ENCODE data around the gene NPHP4. TPM values are rescaled to one million over a fixed set of nuclear protein-coding genes. Genes with fewer than 3 reads are reported as not detected.

Gene NPHP4
- total RNA-seq, 2 experiments from 2014 or later: 15.6 to 17.2 TPM

- CTCF ChIA-PET: no interaction called here
Measured at GRCh38 chr1:5890346-5891106, 101.7 kb downstream of the NPHP4 start.

GRCh38 chr1:5889901-5890300 lies 102.3 kb downstream of the NPHP4 start:
- Mint-ChIP-seq H3K27me3 (ENCODE audit: low read depth) (no peaks in the 10 kb centered on the region), H3K36me3 (ENCODE audit: low read depth) (peaks cover 3% of the 10 kb centered on the region), H3K4me3 (no peak overlapping the region), H3K27ac (no peak overlapping the region), H3K4me1 (ENCODE audit: low read depth) (no peaks in the 10 kb centered on the region), H3K9me3 (ENCODE audit: insufficient read depth) (no peaks in the 10 kb centered on the region)
- ATAC-seq (no peak), DNase-seq (no peak)
- CTCF ChIA-PET: no interaction called here
- POLR2A ChIA-PET: no interaction called here

More at GRCh38 chr1:5890346-5891106, 101.7 kb downstream of the NPHP4 start:
- ATAC-seq (no peak), DNase-seq (no peak)
- no peak overlapping the region for H3K4me3 Mint-ChIP-seq
- no peaks in the 10 kb centered on the region for H3K4me1 Mint-ChIP-seq (ENCODE audit: low read depth)
- H3K36me3 Mint-ChIP-seq (ENCODE audit: low read depth): peaks cover 3% of the 10 kb centered on the region
- H3K9me3 Mint-ChIP-seq (ENCODE audit: insufficient read depth): no peaks in the 10 kb centered on the region
- H3K27me3 Mint-ChIP-seq (ENCODE audit: low read depth): no peaks in the 10 kb centered on the region
- no peak overlapping the region for H3K27ac Mint-ChIP-seq
- POLR2A ChIA-PET: no interaction called here

GRCh38 chr1:5889462-5889861 lies 102.8 kb downstream of the NPHP4 start:
- no peaks in the 10 kb centered on the region for H3K36me3 Mint-ChIP-seq (ENCODE audit: low read depth)
- H3K27ac Mint-ChIP-seq: no peak overlapping the region
- no peaks in the 10 kb centered on the region for H3K9me3 Mint-ChIP-seq (ENCODE audit: insufficient read depth)
- POLR2A ChIA-PET: interaction anchor here (0.5 kb wide), 1 partner anchor 17 kb away, joined by 3 read pairs; no protein-coding TSS in a partner anchor
- no peaks in the 10 kb centered on the region for H3K27me3 Mint-ChIP-seq (ENCODE audit: low read depth)
- no peak for DNase-seq
- CTCF ChIA-PET: no interaction called here
- ATAC-seq: no peak
- no peak overlapping the region for H3K4me3 Mint-ChIP-seq
- no peaks in the 10 kb centered on the region for H3K4me1 Mint-ChIP-seq (ENCODE audit: low read depth)

- Mint-ChIP-seq H3K27ac (no peak overlapping the region), H3K27me3 (ENCODE audit: low read depth) (no peaks in the 10 kb centered on the region)
- no peak for ATAC-seq
Measured at GRCh38 chr1:5888606-5889211, 103.5 kb downstream of the NPHP4 start.

GRCh38 chr1:5887971-5888361 lies 104.3 kb downstream of the NPHP4 start:
- no peaks in the 10 kb centered on the region for H3K36me3 Mint-ChIP-seq (ENCODE audit: low read depth)
- CTCF ChIA-PET: no interaction called here
- POLR2A ChIA-PET: no interaction called here
- H3K4me3 Mint-ChIP-seq: no peak overlapping the region
- no peaks in the 10 kb centered on the region for H3K9me3 Mint-ChIP-seq (ENCODE audit: insufficient read depth)
- no peaks in the 10 kb centered on the region for H3K27me3 Mint-ChIP-seq (ENCODE audit: low read depth)
- DNase-seq (no peak), ATAC-seq (no peak)
- no peaks in the 10 kb centered on the region for H3K4me1 Mint-ChIP-seq (ENCODE audit: low read depth)
- no peak overlapping the region for H3K27ac Mint-ChIP-seq

More at GRCh38 chr1:5888606-5889211, 103.5 kb downstream of the NPHP4 start:
- Mint-ChIP-seq H3K9me3 (ENCODE audit: insufficient read depth) (no peaks in the 10 kb centered on the region), H3K36me3 (ENCODE audit: low read depth) (no peaks in the 10 kb centered on the region), H3K4me1 (ENCODE audit: low read depth) (no peaks in the 10 kb centered on the region), H3K4me3 (no peak overlapping the region)
- CTCF ChIA-PET: no interaction called here
- DNase-seq: no peak
- POLR2A ChIA-PET: no interaction called here

GRCh38 chr1:5887349-5887970 lies 104.8 kb downstream of the NPHP4 start:
- Mint-ChIP-seq H3K27me3 (ENCODE audit: low read depth) (no peaks in the 10 kb centered on the region), H3K27ac (no peak overlapping the region), H3K4me3 (no peak overlapping the region), H3K4me1 (ENCODE audit: low read depth) (no peaks in the 10 kb centered on the region), H3K36me3 (ENCODE audit: low read depth) (peaks cover 2% of the 10 kb centered on the region), H3K9me3 (ENCODE audit: insufficient read depth) (no peaks in the 10 kb centered on the region)
- DNase-seq (no peak), ATAC-seq (no peak)
- ChIA-PET POLR2A (no interaction called here), CTCF (no interaction called here)

DNA sequence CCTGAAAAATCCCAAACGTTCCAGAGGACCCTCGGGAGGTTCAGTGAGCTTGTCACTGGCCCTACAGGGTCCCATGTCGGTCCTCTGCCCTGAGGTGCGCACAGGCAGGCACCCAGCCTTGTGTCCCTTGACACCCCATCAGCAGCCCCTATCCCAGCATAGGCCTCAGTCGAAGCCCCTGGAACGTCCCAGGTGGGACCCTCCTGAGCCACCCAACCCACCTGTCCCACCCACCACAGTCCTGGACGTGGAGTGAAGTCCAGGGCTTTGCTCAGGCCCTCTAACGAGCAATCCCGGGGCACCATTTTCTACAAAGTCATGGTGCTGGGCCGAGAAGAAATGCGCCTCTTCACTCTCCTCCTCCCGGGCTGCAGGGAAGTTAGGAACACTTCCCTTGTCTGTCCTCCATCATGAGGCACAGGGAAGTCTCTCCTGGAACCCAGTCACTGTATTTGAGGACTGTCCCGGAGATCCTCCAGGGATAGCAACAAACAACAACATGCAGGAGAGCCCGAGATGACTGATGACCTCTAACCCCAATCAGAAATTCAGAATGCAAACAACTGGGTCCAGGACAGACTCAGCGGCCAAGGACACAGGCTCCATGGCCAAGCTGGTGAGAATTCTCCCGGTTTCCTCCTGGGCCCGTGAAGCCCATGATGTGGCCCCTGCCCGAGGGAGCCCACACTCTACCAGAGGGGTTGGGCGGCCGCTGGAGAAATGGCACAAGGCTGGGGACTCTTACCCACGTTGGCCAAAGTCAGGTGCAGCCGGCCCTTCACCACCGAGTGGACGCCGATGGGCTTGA lies 105.5 kb downstream of the NPHP4 start:
- ChIA-PET CTCF (no interaction called here), POLR2A (no interaction called here)
- no peaks in the 10 kb centered on the region for H3K27me3 Mint-ChIP-seq (ENCODE audit: low read depth)
- H3K9me3 Mint-ChIP-seq (ENCODE audit: insufficient read depth): no peaks in the 10 kb centered on the region
- H3K27ac Mint-ChIP-seq: no peak overlapping the region
- H3K36me3 Mint-ChIP-seq (ENCODE audit: low read depth): peaks cover 3% of the 10 kb centered on the region
- H3K4me1 Mint-ChIP-seq (ENCODE audit: low read depth): no peaks in the 10 kb centered on the region
- H3K4me3 Mint-ChIP-seq: no peak overlapping the region
- no peak for DNase-seq
- no peak for ATAC-seq

- ChIA-PET POLR2A (no interaction called here), CTCF (no interaction called here)
- ATAC-seq: no peak
Measured at GRCh38 chr1:5886140-5886483, 106.1 kb downstream of the NPHP4 start.

DNA sequence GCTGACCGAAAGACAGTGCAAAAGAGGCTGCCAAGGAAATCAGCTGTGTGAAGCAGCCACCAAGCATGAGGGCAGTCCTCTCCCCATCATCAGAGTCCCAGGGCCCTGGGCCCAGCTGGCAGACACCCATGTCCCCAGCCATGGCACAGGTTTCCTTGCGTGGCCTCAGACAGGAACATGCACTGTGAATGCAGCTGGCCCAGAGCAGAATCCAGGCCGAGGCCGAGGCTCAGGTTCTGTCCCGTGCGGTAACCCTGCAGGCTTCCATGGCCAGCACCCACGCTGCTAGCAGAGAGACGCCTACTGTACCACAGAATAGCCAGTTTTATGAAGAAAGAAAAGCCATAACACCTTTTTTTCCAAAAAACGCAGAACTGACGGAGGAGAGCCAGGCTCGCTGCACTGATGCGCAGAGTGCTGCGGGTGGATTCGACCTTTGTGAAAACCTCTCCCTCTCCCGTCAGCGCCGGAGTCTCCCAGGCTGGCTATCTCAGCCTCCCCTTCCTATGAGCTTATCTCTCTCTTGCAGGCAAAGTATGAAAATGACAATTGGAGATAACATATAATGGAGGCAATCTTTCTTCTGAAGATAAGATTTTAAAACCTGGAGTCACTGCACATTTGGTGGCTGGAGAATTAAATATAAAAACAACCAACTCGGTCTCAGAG lies 106.6 kb downstream of the NPHP4 start:
- no peaks in the 10 kb centered on the region for H3K27me3 Mint-ChIP-seq (ENCODE audit: low read depth)
- H3K4me1 Mint-ChIP-seq (ENCODE audit: low read depth): no peaks in the 10 kb centered on the region
- H3K9me3 Mint-ChIP-seq (ENCODE audit: insufficient read depth): no peaks in the 10 kb centered on the region
- POLR2A ChIA-PET: no interaction called here
- peaks cover 3% of the 10 kb centered on the region for H3K36me3 Mint-ChIP-seq (ENCODE audit: low read depth)
- no peak overlapping the region for H3K27ac Mint-ChIP-seq
- ATAC-seq (no peak), DNase-seq (no peak)
- CTCF ChIA-PET: no interaction called here
- H3K4me3 Mint-ChIP-seq: no peak overlapping the region

More at GRCh38 chr1:5886140-5886483, 106.1 kb downstream of the NPHP4 start:
- Mint-ChIP-seq H3K4me3 (no peak overlapping the region), H3K27me3 (ENCODE audit: low read depth) (no peaks in the 10 kb centered on the region), H3K9me3 (ENCODE audit: insufficient read depth) (no peaks in the 10 kb centered on the region), H3K4me1 (ENCODE audit: low read depth) (no peaks in the 10 kb centered on the region), H3K27ac (no peak overlapping the region), H3K36me3 (ENCODE audit: low read depth) (peaks cover 3% of the 10 kb centered on the region)
- no peak for DNase-seq

GRCh38 chr1:5884110-5884509 lies 108.1 kb downstream of the NPHP4 start:
- H3K9me3 Mint-ChIP-seq (ENCODE audit: insufficient read depth): no peaks in the 10 kb centered on the region
- peaks cover 14% of the 10 kb centered on the region for H3K36me3 Mint-ChIP-seq (ENCODE audit: low read depth)
- no peak overlapping the region for H3K27ac Mint-ChIP-seq
- no peaks in the 10 kb centered on the region for H3K4me1 Mint-ChIP-seq (ENCODE audit: low read depth)
- ChIA-PET CTCF (interaction anchor here (0.7 kb wide), 1 partner anchor 33 kb away, joined by 3 read pairs; no protein-coding TSS in a partner anchor), POLR2A (no interaction called here)
- H3K4me3 Mint-ChIP-seq: no peak overlapping the region
- DNase-seq: no peak
- no peak for ATAC-seq
- H3K27me3 Mint-ChIP-seq (ENCODE audit: low read depth): no peaks in the 10 kb centered on the region

GRCh38 chr1:5883129-5884048 lies 108.8 kb downstream of the NPHP4 start:
- no peaks in the 10 kb centered on the region for H3K27me3 Mint-ChIP-seq (ENCODE audit: low read depth)
- H3K9me3 Mint-ChIP-seq (ENCODE audit: insufficient read depth): no peaks in the 10 kb centered on the region
- H3K27ac Mint-ChIP-seq: no peak overlapping the region
- ATAC-seq (no peak), DNase-seq (no peak)
- peaks cover 14% of the 10 kb centered on the region for H3K36me3 Mint-ChIP-seq (ENCODE audit: low read depth)
- ChIA-PET POLR2A (no interaction called here), CTCF (no interaction called here)
- no peak overlapping the region for H3K4me3 Mint-ChIP-seq
- H3K4me1 Mint-ChIP-seq (ENCODE audit: low read depth): no peaks in the 10 kb centered on the region

All from activated CD8-positive, alpha-beta T cell treated with anti-CD3 and anti-CD28 coated beads, Interleukin-2, amount 10 ng/mL, durations not matched to agents 7 days and 5 days (primary cell).